Hepatic stellate cell (primary cell): Measurements from ENCODE around the gene CCDC13.
"Not testable (repeated sequence)": the region's sequence is repeated elsewhere in the genome, so short reads cannot be mapped to it uniquely, and the experiment has no call there.

Experiments
- DNase-seq: peaks from one replicate; pipeline ENCODE4 v3.0.0; 2011; ENCODE audit warnings: low spot score

The CCDC13 gene, protein sequence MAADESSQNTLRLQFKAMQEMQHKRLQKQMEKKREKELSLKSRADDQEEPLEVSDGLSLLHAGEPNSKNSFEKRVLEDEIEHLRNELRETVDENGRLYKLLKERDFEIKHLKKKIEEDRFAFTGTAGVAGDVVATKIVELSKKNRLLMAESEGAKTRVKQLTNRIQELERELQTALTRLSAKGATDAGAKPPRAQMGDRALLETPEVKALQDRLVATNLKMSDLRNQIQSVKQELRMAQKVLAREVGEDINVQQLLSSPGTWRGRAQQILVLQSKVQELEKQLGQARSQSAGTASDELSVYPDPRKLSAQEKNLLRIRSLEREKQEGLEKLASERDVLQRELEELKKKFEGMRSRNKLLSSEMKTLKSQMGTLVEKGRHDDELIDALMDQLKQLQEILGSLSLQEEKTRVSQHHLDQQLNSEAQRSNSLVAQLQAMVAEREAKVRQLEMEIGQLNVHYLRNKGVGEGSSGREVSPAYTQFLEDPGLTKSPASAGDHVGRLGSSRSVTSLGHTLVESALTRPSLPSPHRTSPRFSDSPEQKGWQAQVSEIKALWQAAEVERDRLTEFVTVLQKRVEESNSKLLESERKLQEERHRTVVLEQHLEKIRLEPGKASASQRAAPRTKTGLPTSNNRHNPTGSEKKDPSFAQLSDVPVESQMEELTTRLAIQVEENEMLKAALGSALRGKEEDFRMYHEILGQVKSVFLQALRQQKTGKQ

DNA sequence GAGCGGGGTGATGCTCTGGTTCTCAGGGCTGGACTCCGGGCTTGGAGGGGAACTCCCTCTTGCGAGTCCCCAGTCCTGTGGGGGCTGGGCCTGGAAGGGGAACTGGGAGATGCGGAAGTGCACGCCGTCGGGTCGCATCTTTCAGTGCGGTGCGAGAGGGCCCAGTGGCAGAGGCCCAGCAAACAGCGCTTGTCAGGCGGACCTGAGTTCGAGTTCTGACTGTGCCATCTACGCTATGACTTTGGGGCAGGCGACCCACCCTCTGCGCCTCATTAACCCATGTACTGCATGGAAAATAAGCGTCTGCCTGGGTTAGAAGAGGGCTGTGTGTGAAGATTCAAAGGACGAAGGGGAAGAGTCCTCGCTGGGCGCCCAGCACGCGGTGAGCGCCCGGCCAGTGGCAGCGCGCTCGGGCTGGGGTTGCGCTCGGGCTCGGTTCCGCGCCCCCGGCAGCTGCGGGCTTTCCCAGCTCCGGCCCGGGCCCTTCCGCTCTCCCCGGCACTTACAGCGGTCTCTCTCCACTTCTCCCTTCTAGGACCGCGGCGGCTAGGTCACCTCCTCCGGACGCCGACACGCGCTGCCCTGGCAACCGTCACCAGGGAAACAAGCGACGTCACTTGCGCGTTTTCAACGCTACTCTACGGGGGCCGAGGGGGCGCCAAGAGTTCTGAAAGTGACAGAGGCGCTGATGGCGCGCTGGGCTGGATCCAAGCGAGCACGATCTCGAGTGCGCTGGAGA lies at the start of gene CCDC13:
TSS of gene CCDC13 (minus strand) at position 584 of the 739 bp plus-strand sequence. CDS start 14,908 bp downstream, outside the sequence.
- peak; percentile 87 for DNase-seq

DNA sequence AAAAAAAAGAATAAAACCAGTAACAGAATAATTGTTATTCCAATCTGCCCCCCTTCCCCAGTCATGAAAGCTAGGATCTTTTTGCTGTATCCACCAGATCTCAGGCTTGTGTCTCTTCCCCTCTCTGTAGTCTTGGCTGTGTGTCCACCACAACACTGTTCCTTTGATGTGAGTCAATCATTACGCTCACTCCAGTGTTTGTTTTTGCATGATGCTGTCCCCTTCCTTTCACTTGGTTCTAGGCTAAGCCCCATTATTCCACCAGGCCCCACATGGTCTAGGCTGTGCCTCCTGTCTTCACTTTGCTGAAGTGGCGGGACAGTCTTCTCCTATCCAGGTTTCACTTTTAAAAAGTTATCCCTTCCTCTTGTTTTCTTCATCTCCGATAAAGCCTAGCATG lies 49.8 kb upstream of the CCDC13 start:
- no peak for DNase-seq

- DNase-seq: no peak
Observed at GRCh38 chr3:42820746-42821051, 47.6 kb upstream of the CCDC13 start.

DNA sequence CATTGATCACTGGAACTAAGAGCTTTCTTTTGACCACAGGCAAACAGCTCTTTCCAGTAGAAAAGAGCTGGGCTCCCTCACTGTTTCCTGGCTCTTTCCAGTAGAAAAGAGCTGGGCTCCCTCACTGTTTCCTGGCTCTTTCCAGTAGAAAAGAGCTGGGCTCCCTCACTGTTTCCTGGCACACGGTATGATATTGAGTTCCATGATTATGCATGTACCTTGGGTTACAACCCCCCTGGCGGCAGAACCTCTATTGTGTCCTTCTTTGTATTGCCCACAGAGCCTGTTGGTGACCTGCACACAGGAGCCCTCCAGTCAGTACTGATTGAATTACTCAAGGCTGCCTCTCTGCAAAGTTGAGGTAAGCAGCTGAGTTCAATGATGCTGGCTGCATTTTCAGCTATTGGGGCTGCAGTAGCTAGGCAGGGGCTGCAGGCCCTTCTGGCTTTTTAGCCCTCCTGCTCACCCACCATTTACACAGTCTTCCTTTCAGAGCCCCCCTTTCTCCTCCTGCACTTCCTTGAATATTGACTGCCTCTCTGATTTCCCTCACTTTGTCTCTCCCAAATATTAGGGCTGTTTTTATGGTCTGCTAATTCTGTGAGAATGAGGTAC lies 46.4 kb upstream of the CCDC13 start:
- DNase-seq: no peak

- DNase-seq: no peak
Observed at GRCh38 chr3:42815826-42816225, 42.8 kb upstream of the CCDC13 start.

DNA sequence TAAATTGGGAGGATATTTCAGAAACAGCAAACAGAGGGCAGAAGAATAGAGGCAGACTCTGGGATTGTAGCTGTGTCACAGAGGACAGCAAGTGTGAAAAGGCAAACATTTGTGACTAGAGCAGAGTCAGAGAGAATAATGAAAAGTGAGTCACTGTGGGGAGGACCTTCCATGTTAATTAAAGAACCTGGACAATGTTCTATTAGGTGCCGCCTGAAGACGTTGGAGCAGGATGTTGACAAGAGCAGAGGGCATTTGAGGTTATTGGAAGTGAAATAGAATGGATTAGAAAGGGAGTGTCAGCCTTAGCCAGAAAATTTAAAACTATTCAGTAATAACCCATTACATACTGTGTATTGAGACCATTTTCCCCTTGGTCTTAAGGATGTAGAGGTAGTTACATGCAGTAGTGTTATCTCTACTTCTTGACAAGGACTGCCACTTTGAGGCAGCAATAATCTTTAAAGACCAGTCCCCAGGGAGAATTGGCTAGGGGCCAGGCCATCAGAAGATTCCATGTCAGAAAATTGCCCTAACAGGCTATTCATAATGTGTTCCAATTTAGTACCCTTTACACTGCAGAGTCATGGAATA lies 42.0 kb upstream of the CCDC13 start:
- DNase-seq: no peak

- no peak for DNase-seq
Observed at GRCh38 chr3:42814246-42814645, 41.2 kb upstream of the CCDC13 start.

DNA sequence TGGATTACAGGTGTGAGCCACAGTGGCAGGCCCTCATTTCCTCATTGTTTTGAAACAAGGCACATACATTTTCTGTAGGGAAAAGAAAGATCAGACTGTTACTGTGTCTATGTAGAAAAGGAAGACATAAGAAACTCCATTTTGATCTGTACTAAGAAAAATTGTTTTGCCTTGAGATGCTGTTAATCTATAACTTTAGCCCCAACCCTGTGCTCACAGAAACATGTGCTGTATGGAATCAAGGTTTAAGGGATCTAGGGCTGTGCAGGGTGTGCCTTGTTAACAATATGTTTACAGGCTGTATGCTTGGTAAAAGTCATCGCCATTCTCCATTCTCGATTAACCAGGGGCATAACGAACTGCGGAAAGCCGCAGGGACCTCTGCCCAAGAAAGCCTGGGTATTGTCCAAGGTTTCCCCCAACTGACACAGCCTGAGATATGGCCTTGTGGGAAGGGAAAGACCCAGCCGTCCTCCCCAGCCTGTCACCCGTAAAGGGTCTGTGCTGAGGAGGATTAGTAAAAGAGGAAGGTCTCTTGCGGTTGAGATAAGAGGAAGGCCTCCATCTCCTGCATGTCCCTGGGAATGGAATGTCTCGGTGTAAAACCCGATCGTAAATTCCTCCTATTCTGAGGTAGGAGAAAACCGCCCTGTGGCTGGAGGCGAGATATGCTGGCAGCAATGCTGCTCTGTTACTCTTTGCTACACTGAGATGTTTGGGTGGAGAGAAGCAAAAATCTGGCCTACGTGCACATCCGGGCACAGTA lies 38.2 kb upstream of the CCDC13 start:
- DNase-seq: not testable (repeated sequence)

- not testable (repeated sequence) for DNase-seq
Observed at GRCh38 chr3:42810706-42811105, 37.7 kb upstream of the CCDC13 start.

DNA sequence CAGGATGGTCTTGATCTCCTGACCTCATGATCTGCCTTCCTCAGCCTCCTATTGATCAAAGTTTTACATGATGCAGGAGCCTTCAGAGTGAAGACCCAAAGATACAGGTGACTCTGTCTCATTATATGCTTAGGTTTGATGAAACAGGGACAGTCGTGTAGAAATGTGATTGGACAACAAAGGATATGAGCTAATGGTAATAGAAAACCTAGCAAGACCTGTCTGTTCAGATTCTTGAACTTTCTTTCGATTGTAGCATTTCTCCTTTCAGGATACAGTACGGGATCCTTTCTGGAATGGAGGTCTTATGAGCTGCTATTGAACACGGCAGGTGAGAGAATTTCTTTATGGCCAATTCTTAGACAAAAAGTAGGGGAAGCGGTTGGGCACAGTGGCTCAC lies 36.1 kb upstream of the CCDC13 start, which contains the start of gene ACKR2:
TSS of gene ACKR2 (plus strand) at position 244 of the 400 bp plus-strand sequence. CDS start 55,058 bp downstream, outside the sequence.
- no peak for DNase-seq

DNA sequence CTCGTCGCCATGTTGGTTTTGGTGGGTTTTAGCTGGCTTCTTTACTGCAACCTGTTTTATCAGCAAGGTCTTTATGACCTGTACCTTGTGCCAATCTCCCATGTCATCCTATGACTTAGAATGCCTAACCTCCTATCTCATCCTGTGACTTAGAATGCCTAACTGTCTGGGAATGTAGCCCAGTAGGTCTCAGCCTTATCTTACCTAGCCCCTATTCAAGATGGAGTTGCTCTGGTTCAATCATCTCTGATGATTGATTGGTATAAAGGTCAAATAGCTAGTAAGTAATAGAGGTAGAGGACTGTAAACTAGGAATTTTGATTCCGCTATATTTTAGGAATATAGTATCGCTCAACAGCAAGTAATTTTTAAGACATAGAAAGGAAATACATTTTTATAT lies 34.9 kb upstream of the CCDC13 start:
- DNase-seq: no peak

GRCh38 chr3:42805141-42805821 lies 32.2 kb upstream of the CCDC13 start:
- peak; percentile 16 for DNase-seq

GRCh38 chr3:42804831-42805132 lies 31.7 kb upstream of the CCDC13 start:
- DNase-seq: no peak

- DNase-seq: peak; percentile 97
Observed at GRCh38 chr3:42804106-42804830, 31.2 kb upstream of the CCDC13 start, which contains the start of gene HIGD1A. HIGD1A (minus strand) TSS chr3:42804490; CDS start chr3:42794253, 10,237 bp downstream.

DNA sequence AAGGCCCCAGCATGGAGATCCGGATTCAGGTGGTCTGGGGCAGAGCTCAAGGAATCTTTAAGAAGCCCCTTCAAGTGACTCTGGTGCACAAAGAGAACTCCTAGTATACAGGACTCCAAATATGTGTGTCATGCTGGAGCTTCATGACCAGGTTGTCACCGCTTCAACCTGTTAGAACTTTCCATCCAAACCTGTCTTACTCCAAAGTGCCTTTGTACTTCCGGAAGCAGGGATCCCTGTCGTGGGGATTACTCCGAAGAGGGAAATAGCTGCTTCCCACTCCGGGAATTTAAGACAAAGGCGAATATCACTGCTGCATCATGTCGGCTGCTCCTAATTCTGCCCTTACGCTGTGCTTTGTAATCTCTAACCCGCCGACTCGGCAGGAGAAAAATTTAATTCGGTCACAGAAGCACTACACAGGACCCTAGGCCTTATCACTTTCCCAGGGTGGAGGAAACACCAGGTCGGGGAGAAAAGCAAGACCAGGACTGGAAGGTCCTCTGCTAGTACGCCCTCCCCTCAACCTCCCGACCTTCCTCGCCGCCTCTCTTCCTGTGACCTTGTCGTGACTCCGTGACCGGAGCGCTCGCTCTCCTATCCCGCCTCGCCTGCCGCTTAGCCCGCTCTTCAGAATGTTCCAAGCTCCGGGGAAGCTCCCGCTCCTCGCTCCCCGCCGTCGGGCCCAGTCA lies 30.5 kb upstream of the CCDC13 start:
- peak; percentile 26 for DNase-seq

DNA sequence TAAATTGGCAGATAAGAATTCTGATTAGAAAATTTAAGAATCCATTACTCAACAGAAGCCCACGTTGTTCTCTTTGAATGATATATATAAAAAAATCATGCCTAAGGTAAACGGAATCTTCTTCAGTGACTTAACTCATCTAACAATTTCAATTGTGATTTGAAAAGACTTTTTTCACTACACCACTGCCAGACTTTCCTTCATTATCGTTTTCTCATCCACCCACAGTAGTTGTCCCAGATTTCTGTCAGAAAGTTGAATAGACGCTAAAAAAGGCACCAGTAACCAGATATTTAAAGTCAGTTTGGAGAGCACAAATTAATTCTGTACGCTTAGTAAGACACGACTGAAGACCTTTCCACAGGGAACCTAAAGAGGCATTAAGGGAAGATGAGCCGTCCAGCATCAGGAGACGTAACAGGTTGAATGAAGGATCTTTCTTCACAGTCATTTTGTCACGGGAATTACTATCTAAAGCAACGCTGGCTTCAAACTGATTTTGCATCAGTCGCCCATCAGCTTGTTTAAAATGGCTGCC lies 29.9 kb upstream of the CCDC13 start:
- no peak for DNase-seq

GRCh38 chr3:42801784-42802183 lies 28.7 kb upstream of the CCDC13 start:
- no peak for DNase-seq

DNA sequence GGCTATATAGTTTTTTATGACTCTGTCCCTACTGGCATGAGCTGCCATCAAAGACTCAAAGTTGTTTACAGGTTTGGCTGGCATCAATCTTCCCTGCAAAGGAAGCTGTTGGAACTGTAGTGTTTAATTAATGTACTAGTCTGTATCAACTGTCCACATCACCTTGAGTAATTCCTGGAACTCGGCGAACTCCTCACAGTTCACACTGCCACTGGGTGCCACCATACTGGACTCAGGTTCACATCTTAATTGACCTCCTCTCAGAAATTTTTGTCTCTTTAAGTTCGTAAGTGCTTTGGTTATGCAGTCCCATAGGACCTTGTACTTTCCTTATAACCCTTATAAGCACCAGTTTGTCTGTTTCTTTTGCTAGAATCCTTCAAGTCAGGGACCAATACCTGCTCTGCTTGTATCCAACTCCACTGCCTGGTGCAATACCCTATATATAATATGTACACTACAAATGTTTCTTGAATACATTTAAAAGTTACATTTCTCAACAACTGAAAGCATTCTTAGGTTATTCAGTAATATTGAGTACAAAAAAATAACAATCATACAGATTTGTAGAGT lies 28.1 kb upstream of the CCDC13 start:
- DNase-seq: no peak

DNA sequence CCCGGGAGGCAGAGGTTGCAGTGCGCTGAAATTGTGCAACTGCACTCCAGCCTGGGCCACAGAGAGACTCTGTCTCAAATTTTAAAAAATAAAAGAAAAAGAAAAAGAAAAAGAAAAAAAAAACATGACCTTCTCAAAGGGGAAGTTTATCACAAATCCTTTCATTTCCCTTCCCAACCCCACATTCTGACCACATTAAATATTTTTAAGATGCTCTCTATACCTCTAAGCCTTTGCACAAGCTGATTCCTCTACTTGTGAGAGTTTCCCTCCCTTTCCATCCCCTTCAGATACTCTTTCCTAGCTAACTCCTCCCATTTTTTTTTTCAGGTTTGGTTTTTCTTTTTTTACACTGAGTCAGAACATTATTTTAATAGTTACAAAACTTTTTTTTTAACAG lies 27.2 kb upstream of the CCDC13 start:
- no peak for DNase-seq
